Kidney (tissue), 14 donors: ENCODE results near the gene GRIK3. TPM values are rescaled to one million over a fixed set of nuclear protein-coding genes. Genes with fewer than 3 reads are reported as not detected.

Experiments used
- DNase-seq, 5 donors: peaks; one replicate each; pipeline ENCODE4 v3.0.0-alpha.2; 2013 to 2020
- FAIRE-seq: peaks from 2 replicates; lab custom pipeline; 2012; peaks lifted over from hg19 to GRCh38; lab: Jason Lieb, UNC
- H3K27ac ChIP-seq, 2 donors: one replicate each; pipeline ENCODE4 v1.7.0; 2013; ENCODE audit warnings: low read depth in 2 of 2, low read length in 2 of 2, inconsistent platforms in 1 of 2
- H3K27me3 ChIP-seq: one replicate; pipeline ENCODE4 v1.7.1; 2013; ENCODE audit warnings: low read length, inconsistent platforms; ENCODE audit not compliant: control insufficient read depth, insufficient read depth
- H3K36me3 ChIP-seq, 3 donors: one replicate each; pipeline versions ENCODE4 v1.7.0 to v1.7.1; 2013; ENCODE audit warnings: low read length in 3 of 3, control low read depth in 1 of 3, inconsistent platforms in 1 of 3; ENCODE audit not compliant: insufficient read depth in 3 of 3, control insufficient read depth in 2 of 3
- H3K4me1 ChIP-seq, 3 donors: one replicate each; pipeline versions ENCODE4 v1.7.0 to v1.7.1; 2013; ENCODE audit warnings: low read length in 3 of 3, inconsistent platforms in 1 of 3, low read depth in 1 of 3; ENCODE audit not compliant: control insufficient read depth in 2 of 3, insufficient read depth in 2 of 3
- H3K4me3 ChIP-seq, 3 donors: one replicate each; pipeline versions ENCODE4 v1.7.0 to v1.8.1; 2013; ENCODE audit warnings: low read length in 3 of 3, control low read depth in 1 of 3, inconsistent platforms in 1 of 3
- H3K9ac ChIP-seq, 3 donors: one replicate each; pipeline versions ENCODE4 v1.7.0 to v1.7.1; 2013; ENCODE audit warnings: low read length in 3 of 3, control low read depth in 1 of 3, inconsistent platforms in 1 of 3
- H3K9me3 ChIP-seq, 3 donors: one replicate each; pipeline versions ENCODE4 v1.7.0 to v1.7.1; 2013; ENCODE audit warnings: low read length in 3 of 3, control low read depth in 1 of 3, inconsistent platforms in 1 of 3; ENCODE audit not compliant: control insufficient read depth in 2 of 3, insufficient read depth in 1 of 3
- CTCF ChIP-seq: IDR thresholded peaks from 3 replicates; pipeline ENCODE4 v1.5.1; 2012; ENCODE audit warnings: mild to moderate bottlenecking, moderate library complexity, borderline replicate concordance; ENCODE audit not compliant: insufficient read depth; ENCODE audit errors: extremely low read depth
- intact Hi-C: fragments of 100-400 bp; cut with DNase I; formaldehyde crosslinking; loops from one replicate; pipeline ENCODE4 v1.11.1; 2022
- polyA plus RNA-seq: library from polyadenylated mRNA; stranded (reverse); fragments of 350-450 nt; fragmentation: Illumina TruSeq; extraction: RNeasy Lipid Tissue Mini Kit (QIAGEN cat#74804); gene quantifications from one replicate; pipeline ENCODE4 v1.2.3, GENCODE V29; 2014; ENCODE audit warnings: low read depth, low replicate concordance; ENCODE audit not compliant: insufficient read depth
- total RNA-seq: library from RNA; stranded (reverse); fragmentation: NEBNext Ultra II Directional; extraction: Animal tissue kit (Norgen Biotek cat#: 25700); gene quantifications from one replicate; pipeline ENCODE4 v1.2.1, GENCODE V29; 2021
- donor health status: control.
- donor health status: control.
- donor health status: control.
- donor health status: control.
- donor health status: control.
- donor health status: DM: yes; HTN: yes; CAD: no.
- donor health status: Normal renal cell carcinoma (clear cell type).

GRIK3 gene
- total and polyA plus RNA-seq, 2 donors from 2014 or later = 0.06 to 0.38 TPM

- FAIRE-seq = no peak
- H3K9me3 ChIP-seq = peaks cover 0 to 9% (median 0%) of the 10 kb centered on the region in 3 donors
- DNase-seq = no peak
- no peak overlapping the region for H3K27ac ChIP-seq
- no peaks in the 10 kb centered on the region for H3K27me3 ChIP-seq
- H3K4me1 ChIP-seq = no peaks in the 10 kb centered on the region
- no peak overlapping the region for H3K9ac ChIP-seq
- intact Hi-C loops = no loop called here
- H3K4me3 ChIP-seq = no peak overlapping the region
- H3K36me3 ChIP-seq = no peaks in the 10 kb centered on the region
- TF ChIP-seq CTCF = no peak
These were observed 56.4 kb downstream of the GRIK3 start for GRCh38 chr1:36977731-36978406.

GRCh38 chr1:36975642-36976041 lies 58.7 kb downstream of the GRIK3 start:
- no peak overlapping the region for H3K9ac ChIP-seq
- intact Hi-C loops = no loop called here
- no peak overlapping the region for H3K27ac ChIP-seq
- no peak overlapping the region for H3K4me3 ChIP-seq
- DNase-seq (no peak), FAIRE-seq (no peak)
- no peak for TF ChIP-seq CTCF
- no peaks in the 10 kb centered on the region for H3K4me1 ChIP-seq
- H3K36me3 ChIP-seq = no peaks in the 10 kb centered on the region
- no peaks in the 10 kb centered on the region for H3K27me3 ChIP-seq
- H3K9me3 ChIP-seq = peaks cover 0 to 9% (median 0%) of the 10 kb centered on the region in 3 donors

GRCh38 chr1:36973056-36973455 lies 61.3 kb downstream of the GRIK3 start:
- no peaks in the 10 kb centered on the region for H3K36me3 ChIP-seq
- H3K27ac ChIP-seq = no peak overlapping the region
- FAIRE-seq (no peak), DNase-seq (no peak)
- intact Hi-C loops = no loop called here
- peaks cover 0 to 2% (median 0%) of the 10 kb centered on the region in 3 donors for H3K9me3 ChIP-seq
- no peak overlapping the region for H3K4me3 ChIP-seq
- H3K27me3 ChIP-seq = no peaks in the 10 kb centered on the region
- no peak overlapping the region for H3K9ac ChIP-seq
- no peak for TF ChIP-seq CTCF
- H3K4me1 ChIP-seq = no peaks in the 10 kb centered on the region
